HepG2 (cell line): ENCODE data around the gene GALNT1.

Experiments used
- FOSL1 ChIP-seq: sonication (generic); formaldehyde crosslinking; IDR thresholded peaks from 2 replicates; pipeline ENCODE4 v1.9.0; 2021; ENCODE audit warnings: missing genetic modification reagents, borderline replicate concordance
- HMG20B ChIP-seq: conservative IDR thresholded peaks from 2 replicates; pipeline ENCODE4 v1.6.1; 2016; ENCODE audit warnings: missing genetic modification reagents, missing compliant biosample characterization
- MTA3 ChIP-seq: sonication (generic); formaldehyde crosslinking; IDR thresholded peaks from 2 replicates; pipeline ENCODE4 v1.4.0; 2020; ENCODE audit warnings: missing genetic modification reagents
- NAIF1 ChIP-seq: sonication (generic); formaldehyde crosslinking; IDR thresholded peaks from 2 replicates; pipeline ENCODE4 v1.5.0; 2020; ENCODE audit warnings: mild to moderate bottlenecking, missing genetic modification reagents, borderline replicate concordance
- RFX5 ChIP-seq: IDR thresholded peaks from 2 replicates; pipeline ENCODE4 v1.6.1; 2011; ENCODE audit warnings: low read depth, low read length, improper control_type of control experiment
- ZBTB7A ChIP-seq: sonication (generic); formaldehyde crosslinking; IDR thresholded peaks from 2 replicates; pipeline ENCODE4 v1.8.0; 2022; ENCODE audit warnings: mild to moderate bottlenecking, missing genetic modification reagents
- TF ChIP-seq, protein P1 (sequence below): IDR thresholded peaks from 2 replicates; pipeline ENCODE4 v1.6.1; 2016; ENCODE audit warnings: low read depth, control low read depth
- TF ChIP-seq, protein P2 (sequence below): sonication (generic); formaldehyde crosslinking; IDR thresholded peaks from 2 replicates; pipeline ENCODE4 v1.5.0; 2020; ENCODE audit warnings: missing genetic modification reagents
- TF ChIP-seq, protein P3 (sequence below): sonication (generic); formaldehyde crosslinking; conservative IDR thresholded peaks from 2 replicates; pipeline ENCODE4 v1.4.0; 2020; ENCODE audit warnings: missing genetic modification reagents

DNA sequence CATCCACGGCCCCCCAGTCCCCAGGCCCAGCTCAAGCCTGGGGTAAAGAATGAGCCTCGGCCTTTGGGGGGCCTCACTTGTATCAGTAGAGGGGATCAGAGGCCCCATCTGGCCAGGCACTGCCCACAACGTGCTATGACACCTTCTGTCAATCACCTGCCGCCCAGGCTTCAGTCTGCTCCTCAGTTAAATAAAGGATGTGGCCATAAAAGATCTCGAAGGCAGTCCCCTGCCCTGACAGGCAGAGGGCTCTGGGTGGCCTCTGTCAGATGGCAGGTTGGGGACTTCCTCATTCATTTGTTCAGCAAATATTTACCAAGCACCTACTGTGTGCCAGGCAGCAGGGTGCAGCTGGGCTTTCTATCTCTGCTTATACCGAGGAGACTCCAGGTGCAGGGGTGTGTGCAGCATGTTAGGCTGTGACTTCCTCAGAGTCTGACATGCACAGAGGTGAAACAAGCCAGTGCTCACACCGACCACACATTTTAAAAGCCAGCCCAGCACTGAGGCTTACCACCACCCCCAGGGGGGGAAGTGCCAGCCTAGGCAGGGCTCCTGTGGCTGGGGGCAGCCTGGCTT is 166.4 kb downstream of the GALNT1 start:
- TF ChIP-seq, protein P1, sequence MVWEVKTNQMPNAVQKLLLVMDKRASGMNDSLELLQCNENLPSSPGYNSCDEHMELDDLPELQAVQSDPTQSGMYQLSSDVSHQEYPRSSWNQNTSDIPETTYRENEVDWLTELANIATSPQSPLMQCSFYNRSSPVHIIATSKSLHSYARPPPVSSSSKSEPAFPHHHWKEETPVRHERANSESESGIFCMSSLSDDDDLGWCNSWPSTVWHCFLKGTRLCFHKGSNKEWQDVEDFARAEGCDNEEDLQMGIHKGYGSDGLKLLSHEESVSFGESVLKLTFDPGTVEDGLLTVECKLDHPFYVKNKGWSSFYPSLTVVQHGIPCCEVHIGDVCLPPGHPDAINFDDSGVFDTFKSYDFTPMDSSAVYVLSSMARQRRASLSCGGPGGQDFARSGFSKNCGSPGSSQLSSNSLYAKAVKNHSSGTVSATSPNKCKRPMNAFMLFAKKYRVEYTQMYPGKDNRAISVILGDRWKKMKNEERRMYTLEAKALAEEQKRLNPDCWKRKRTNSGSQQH (CRISPR knock-in tag): no peak
- TF ChIP-seq ZBTB7A (CRISPR knock-in tag) (no peak), RFX5 (no peak), FOSL1 (CRISPR knock-in tag) (no peak), MTA3 (no peak), NAIF1 (CRISPR knock-in tag) (no peak), HMG20B (CRISPR knock-in tag) (no peak)
- TF ChIP-seq, protein P2, sequence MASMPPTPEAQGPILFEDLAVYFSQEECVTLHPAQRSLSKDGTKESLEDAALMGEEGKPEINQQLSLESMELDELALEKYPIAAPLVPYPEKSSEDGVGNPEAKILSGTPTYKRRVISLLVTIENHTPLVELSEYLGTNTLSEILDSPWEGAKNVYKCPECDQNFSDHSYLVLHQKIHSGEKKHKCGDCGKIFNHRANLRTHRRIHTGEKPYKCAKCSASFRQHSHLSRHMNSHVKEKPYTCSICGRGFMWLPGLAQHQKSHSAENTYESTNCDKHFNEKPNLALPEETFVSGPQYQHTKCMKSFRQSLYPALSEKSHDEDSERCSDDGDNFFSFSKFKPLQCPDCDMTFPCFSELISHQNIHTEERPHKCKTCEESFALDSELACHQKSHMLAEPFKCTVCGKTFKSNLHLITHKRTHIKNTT (CRISPR knock-in tag): no peak
- TF ChIP-seq, protein P3, sequence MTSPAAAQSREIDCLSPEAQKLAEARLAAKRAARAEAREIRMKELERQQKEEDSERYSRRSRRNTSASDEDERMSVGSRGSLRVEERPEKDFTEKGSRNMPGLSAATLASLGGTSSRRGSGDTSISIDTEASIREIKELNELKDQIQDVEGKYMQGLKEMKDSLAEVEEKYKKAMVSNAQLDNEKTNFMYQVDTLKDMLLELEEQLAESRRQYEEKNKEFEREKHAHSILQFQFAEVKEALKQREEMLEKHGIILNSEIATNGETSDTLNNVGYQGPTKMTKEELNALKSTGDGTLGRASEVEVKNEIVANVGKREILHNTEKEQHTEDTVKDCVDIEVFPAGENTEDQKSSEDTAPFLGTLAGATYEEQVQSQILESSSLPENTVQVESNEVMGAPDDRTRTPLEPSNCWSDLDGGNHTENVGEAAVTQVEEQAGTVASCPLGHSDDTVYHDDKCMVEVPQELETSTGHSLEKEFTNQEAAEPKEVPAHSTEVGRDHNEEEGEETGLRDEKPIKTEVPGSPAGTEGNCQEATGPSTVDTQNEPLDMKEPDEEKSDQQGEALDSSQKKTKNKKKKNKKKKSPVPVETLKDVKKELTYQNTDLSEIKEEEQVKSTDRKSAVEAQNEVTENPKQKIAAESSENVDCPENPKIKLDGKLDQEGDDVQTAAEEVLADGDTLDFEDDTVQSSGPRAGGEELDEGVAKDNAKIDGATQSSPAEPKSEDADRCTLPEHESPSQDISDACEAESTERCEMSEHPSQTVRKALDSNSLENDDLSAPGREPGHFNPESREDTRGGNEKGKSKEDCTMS: no peak
